ENCODE results near the gene NEAT1. TPM values are rescaled to one million over a fixed set of nuclear protein-coding genes. Genes with fewer than 3 reads are reported as not detected.

The NEAT1 gene
- total and polyA plus RNA-seq, 9 of the 15 experiments (the other 6 are each of a cell fraction or from before 2014, with no cell fraction given): 20.1 to 389 (median 62.8) TPM

GRCh38 chr11:65478388-65479183 is 56.0 kb downstream of the NEAT1 start (continued):
- TF ChIP-seq, protein P1, sequence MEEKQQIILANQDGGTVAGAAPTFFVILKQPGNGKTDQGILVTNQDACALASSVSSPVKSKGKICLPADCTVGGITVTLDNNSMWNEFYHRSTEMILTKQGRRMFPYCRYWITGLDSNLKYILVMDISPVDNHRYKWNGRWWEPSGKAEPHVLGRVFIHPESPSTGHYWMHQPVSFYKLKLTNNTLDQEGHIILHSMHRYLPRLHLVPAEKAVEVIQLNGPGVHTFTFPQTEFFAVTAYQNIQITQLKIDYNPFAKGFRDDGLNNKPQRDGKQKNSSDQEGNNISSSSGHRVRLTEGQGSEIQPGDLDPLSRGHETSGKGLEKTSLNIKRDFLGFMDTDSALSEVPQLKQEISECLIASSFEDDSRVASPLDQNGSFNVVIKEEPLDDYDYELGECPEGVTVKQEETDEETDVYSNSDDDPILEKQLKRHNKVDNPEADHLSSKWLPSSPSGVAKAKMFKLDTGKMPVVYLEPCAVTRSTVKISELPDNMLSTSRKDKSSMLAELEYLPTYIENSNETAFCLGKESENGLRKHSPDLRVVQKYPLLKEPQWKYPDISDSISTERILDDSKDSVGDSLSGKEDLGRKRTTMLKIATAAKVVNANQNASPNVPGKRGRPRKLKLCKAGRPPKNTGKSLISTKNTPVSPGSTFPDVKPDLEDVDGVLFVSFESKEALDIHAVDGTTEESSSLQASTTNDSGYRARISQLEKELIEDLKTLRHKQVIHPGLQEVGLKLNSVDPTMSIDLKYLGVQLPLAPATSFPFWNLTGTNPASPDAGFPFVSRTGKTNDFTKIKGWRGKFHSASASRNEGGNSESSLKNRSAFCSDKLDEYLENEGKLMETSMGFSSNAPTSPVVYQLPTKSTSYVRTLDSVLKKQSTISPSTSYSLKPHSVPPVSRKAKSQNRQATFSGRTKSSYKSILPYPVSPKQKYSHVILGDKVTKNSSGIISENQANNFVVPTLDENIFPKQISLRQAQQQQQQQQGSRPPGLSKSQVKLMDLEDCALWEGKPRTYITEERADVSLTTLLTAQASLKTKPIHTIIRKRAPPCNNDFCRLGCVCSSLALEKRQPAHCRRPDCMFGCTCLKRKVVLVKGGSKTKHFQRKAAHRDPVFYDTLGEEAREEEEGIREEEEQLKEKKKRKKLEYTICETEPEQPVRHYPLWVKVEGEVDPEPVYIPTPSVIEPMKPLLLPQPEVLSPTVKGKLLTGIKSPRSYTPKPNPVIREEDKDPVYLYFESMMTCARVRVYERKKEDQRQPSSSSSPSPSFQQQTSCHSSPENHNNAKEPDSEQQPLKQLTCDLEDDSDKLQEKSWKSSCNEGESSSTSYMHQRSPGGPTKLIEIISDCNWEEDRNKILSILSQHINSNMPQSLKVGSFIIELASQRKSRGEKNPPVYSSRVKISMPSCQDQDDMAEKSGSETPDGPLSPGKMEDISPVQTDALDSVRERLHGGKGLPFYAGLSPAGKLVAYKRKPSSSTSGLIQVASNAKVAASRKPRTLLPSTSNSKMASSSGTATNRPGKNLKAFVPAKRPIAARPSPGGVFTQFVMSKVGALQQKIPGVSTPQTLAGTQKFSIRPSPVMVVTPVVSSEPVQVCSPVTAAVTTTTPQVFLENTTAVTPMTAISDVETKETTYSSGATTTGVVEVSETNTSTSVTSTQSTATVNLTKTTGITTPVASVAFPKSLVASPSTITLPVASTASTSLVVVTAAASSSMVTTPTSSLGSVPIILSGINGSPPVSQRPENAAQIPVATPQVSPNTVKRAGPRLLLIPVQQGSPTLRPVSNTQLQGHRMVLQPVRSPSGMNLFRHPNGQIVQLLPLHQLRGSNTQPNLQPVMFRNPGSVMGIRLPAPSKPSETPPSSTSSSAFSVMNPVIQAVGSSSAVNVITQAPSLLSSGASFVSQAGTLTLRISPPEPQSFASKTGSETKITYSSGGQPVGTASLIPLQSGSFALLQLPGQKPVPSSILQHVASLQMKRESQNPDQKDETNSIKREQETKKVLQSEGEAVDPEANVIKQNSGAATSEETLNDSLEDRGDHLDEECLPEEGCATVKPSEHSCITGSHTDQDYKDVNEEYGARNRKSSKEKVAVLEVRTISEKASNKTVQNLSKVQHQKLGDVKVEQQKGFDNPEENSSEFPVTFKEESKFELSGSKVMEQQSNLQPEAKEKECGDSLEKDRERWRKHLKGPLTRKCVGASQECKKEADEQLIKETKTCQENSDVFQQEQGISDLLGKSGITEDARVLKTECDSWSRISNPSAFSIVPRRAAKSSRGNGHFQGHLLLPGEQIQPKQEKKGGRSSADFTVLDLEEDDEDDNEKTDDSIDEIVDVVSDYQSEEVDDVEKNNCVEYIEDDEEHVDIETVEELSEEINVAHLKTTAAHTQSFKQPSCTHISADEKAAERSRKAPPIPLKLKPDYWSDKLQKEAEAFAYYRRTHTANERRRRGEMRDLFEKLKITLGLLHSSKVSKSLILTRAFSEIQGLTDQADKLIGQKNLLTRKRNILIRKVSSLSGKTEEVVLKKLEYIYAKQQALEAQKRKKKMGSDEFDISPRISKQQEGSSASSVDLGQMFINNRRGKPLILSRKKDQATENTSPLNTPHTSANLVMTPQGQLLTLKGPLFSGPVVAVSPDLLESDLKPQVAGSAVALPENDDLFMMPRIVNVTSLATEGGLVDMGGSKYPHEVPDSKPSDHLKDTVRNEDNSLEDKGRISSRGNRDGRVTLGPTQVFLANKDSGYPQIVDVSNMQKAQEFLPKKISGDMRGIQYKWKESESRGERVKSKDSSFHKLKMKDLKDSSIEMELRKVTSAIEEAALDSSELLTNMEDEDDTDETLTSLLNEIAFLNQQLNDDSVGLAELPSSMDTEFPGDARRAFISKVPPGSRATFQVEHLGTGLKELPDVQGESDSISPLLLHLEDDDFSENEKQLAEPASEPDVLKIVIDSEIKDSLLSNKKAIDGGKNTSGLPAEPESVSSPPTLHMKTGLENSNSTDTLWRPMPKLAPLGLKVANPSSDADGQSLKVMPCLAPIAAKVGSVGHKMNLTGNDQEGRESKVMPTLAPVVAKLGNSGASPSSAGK (IDR thresholded peaks at IDR 0.05): peak; percentile 49; the same call in 1 of the 2 replicates
- TF ChIP-seq NFE2 (IDR thresholded peaks at IDR 0.05; ENCODE audit: low read depth) (no peak; the same call in 1 of the 2 replicates), GATAD2B (IDR thresholded peaks at IDR 0.05; ENCODE audit: borderline replicate concordance) (0 out of 2 replicates have a peak, but pooled peaks have one; percentile 44), POLR3G (IDR thresholded peaks at IDR 0.05; ENCODE audit: extremely low read depth, insufficient read length, insufficient replicate concordance) (no peak), ELF1 (tag; IDR thresholded peaks at IDR 0.05) (no peak), SNIP1 (IDR thresholded peaks at IDR 0.05; ENCODE audit: low read depth) (no peak), MIER1 (IDR thresholded peaks at IDR 0.05; ENCODE audit: low read depth) (no peak), ARID3A (IDR thresholded peaks at IDR 0.05; ENCODE audit: borderline replicate concordance, low read depth, low read length) (no peak), SMARCA5 (IDR thresholded peaks at IDR 0.05) (no peak)
- TF ChIP-seq, protein P2, sequence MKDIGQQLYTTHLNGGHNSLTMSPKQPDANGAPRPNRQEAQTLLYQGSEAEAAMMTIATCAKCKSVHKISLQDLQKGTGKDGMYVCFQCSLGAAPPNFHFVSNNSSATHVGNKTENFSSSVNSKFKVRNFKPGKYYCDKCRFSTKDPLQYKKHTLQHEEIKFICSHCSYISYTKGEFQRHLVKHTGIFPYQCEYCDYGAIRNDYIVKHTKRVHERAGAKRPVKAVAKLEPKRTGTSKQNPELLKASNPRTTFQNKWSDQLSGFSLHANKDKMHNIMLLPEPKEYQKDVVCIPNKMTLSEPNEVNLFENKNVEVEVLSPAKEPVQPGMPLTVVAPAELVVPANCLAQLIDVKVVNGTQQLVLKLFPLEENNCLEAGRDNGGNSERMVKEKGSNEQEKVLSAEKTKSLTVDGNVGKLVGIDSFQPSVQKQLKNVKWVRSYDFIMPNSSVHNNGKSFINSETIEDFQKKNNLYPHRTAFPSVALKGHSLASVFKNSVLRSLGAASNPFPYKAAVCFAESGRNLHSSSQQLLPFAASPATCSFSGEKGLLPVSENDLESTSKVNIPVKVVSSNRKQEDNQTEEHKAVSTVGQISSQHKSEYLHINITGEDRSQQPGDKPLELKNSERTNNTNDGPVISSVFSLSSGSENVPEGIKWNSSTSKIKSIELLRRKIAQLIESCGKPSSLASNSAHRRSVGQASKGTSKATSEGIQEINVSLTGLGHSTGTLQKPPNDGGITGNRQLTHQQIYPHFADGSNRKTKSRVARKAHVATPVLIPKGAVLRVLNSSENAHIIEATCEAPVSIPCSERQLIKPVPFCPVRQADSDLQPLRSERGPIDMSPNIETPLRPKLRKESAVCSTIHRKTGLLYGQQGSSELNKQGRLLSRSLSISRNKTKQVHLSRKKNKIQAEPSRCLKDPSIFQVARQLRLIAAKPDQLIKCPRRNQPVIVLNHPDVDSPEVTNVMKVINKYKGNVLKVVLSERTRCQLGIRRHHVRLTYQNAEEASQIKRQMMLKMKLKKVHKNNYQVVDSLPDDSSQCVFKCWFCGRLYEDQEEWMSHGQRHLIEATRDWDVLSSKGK (CRISPR knock-in tag; IDR thresholded peaks at IDR 0.05): no peak

Data from K562 (cell line).